ENCODE measurements around the gene QKI.

- TF ChIP-seq CTCF (IDR thresholded peaks at IDR 0.05; ENCODE audit: poor library complexity) (no peak), EZH2 (IDR thresholded peaks at IDR 0.05; ENCODE audit: borderline replicate concordance) (no peak)
Measured at GRCh38 chr6:163532526-163533078, 118.1 kb downstream of the QKI start.

All from hepatocyte (in vitro differentiated cells).